Retinal pigment epithelial cell (primary cell): ENCODE data around the gene FSD2.
A peak's percentile ranks its signal among the peaks of the same experiment; 100 is the strongest.
"Not testable (repeated sequence)": the region's sequence is repeated elsewhere in the genome, so short reads cannot be mapped to it uniquely, and the experiment has no call there.

Experiments
- DNase-seq: peaks from one replicate; pipeline ENCODE4 v3.0.0-alpha.2; 2010; ENCODE audit warnings: low read depth
- H3K4me3 ChIP-seq: 2 replicates; pipeline ENCODE4 v1.5.1; 2011; ENCODE audit warnings: mild to moderate bottlenecking, low read length, control low read depth, moderate library complexity
- CTCF ChIP-seq: conservative IDR thresholded peaks from 2 replicates; pipeline ENCODE4 v1.5.1; 2011; ENCODE audit warnings: low read depth, low read length, control low read depth, inconsistent platforms

Gene FSD2

GRCh38 chr15:82774496-82774895, 31.4 kb downstream of the FSD2 start:
- DNase-seq, result no peak
- TF ChIP-seq CTCF, result no peak
- H3K4me3 ChIP-seq, result no peak overlapping the region

GRCh38 chr15:82771789-82772607, 33.9 kb downstream of the FSD2 start:
- no peak for DNase-seq
- H3K4me3 ChIP-seq, result no peak overlapping the region
- TF ChIP-seq CTCF, result no peak

- DNase-seq, result peak; percentile 29
- TF ChIP-seq CTCF, result no peak
- no peak overlapping the region for H3K4me3 ChIP-seq
These were observed 37.3 kb downstream of the FSD2 start for GRCh38 chr15:82768414-82769054.

- no peak for DNase-seq
- H3K4me3 ChIP-seq, result no peak overlapping the region
- TF ChIP-seq CTCF, result no peak
These were observed 38.6 kb downstream of the FSD2 start for GRCh38 chr15:82767163-82767829.

GRCh38 chr15:82766201-82766600, 39.7 kb downstream of the FSD2 start:
- DNase-seq, H3K4me3 ChIP-seq: not testable (repeated sequence)

- TF ChIP-seq CTCF, result no peak
- no peak for DNase-seq
These were observed 41.1 kb downstream of the FSD2 start for GRCh38 chr15:82764740-82765139.

GRCh38 chr15:82764117-82764490, 41.8 kb downstream of the FSD2 start:
- no peak for DNase-seq
- no peak for TF ChIP-seq CTCF
- no peak overlapping the region for H3K4me3 ChIP-seq

More at GRCh38 chr15:82764740-82765139, 41.1 kb downstream of the FSD2 start:
- no peak overlapping the region for H3K4me3 ChIP-seq
